GM04504 (cell line): Measurements from ENCODE around the gene HEATR5A.

Experiments
- DNase-seq: peaks from one replicate; pipeline ENCODE4 v3.0.0-alpha.2; 2012; ENCODE audit warnings: low read depth

Gene HEATR5A

DNA sequence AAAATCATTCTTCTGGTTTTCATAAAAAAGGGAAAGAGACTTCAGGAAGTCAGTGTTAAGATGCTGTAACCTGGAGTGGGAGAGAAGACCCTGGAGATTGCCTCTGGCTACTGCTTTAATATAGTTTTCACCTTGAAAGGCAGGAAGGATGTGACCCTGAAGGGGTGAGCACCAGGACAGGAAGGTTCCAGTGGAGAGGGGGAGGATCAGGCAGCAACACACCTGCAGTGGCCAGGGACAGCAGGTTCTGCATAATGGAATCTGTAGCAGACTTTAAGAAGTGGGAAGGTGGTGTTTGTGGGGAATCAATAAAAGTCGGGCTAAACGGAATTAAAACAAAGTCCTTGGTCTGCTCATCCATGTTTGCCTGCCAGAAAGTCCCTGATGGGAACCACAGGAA, 6.3 kb upstream of the HEATR5A start:
- DNase-seq: no peak

- no peak for DNase-seq
These were observed 5.6 kb upstream of the HEATR5A start for GRCh38 chr14:31425905-31426304.

DNA sequence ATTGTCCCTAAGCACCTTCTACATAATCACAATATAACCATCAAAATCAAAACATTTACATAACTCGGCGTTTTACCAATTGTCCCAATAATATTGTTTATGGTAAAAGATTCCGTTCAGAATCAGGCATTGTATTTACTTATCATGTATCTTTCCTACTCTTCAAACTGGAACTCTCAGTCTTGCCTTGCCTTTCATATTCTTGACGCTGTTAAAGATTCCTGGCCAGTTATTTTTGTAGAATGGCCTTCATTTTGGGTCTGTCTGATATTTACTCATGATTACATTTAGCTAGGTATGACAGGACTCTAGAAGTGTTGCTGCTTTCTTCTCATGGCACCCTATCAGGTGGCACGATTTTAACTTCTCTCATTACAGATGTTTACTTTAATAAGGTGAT, 850 bp upstream of the HEATR5A start:
- no peak for DNase-seq

DNA sequence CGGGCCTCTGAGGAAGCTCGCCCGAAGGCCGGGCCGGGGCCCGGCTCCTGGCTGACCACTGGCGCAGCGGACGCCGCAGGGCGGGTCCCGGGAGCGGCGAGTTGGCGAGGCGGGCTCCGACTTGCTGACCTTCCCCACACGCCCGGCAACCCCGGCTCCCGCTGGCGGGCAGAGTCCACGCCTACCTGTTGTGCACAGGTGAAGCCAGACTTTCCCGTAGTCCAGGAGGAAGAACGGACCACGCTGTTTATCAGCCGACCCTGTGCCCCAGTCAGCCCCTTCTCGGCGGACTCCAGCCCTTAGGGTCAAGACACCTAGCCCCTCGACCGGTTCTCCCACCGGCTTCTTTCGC, 407 bp downstream of the HEATR5A start:
- no peak for DNase-seq

DNA sequence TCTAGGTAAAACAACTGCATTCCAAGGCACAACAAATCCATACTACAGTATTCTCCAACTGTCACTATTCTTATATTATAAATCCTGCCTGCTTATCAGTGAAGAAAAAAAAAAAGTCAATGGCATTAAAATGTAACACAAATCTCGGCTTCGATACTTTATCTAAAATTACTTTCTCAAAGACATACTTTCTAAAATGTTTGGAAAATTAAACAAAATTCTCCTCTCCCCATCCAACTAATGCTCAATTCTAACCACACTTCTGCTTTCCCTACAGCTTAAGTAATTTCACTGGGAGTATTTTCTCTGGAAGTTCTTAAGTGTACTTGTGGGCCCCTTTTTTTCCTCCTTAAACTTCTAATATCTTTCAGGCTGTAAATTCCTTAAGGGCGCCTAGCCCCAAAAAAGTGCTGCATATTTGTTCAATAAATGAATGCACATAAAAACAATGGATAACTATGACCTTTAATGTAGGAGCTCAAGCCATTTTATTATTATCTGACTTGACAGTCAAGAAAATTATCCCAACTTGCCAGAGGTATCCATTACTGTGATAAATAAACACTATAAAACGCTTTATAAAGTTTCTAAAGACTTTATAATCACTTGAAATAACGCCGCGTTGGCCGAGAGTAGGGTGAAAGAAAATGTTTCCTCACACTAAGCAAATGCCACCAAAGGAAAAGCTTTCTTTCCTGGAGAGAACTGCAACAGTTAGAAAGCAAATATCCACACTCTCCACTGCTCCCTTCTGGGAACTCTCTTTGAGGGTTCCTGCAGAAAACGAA, 977 bp downstream of the HEATR5A start:
- DNase-seq: no peak

DNA sequence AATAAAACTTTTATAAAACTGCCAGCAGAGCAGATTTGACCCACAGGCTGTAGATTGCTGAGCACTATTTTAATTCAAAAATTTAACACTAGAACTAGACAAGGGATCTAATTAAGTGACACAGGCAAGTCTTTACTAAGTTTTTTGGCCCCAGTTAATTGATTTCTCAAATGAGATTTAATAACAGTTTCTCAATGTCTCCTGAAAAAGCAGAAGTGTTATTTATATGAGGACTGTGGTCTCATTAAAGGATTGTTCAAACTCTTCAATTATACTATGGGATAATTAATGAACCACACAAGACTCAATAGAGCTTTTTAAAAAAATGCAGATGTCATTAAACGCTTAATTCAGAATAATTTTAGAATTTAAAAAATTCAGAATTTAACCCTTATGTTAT, 1.9 kb downstream of the HEATR5A start:
- DNase-seq: no peak

- no peak for DNase-seq
These were observed 6.0 kb downstream of the HEATR5A start for GRCh38 chr14:31414190-31414833.

- DNase-seq: no peak
These were observed 9.1 kb downstream of the HEATR5A start for GRCh38 chr14:31411218-31411727.

GRCh38 chr14:31410048-31410650, 10.2 kb downstream of the HEATR5A start:
- DNase-seq: no peak

GRCh38 chr14:31408421-31408820, 11.9 kb downstream of the HEATR5A start:
- DNase-seq: no peak

DNA sequence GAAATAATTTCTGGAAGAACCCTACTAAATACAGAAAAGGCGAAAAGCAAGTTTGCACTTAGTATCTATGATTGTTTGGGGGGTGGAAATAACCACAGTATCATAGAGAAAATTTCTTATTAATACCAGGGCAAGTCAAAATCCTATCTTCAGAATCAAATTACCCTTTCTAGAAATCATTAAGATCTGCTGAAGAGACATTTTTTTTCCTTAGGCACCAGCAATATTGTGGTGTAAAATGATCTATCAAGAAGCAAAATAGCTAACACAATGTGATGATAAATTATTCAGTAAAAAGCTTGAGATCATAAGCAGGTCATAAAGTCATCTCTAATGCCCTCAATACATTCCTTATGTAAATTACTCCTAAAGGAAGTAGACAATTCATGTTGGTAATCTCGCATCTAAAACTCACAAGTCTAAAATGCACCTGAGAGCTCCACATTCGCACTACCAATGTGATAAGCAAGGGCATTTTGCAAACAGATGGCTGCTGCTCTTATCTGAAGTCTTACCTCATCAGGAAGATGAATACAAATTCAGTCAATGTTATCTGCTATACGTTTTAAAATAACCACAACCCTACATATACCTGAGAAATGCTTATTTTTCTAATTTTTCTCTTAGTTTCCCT, 14.6 kb downstream of the HEATR5A start:
- DNase-seq: no peak

DNA sequence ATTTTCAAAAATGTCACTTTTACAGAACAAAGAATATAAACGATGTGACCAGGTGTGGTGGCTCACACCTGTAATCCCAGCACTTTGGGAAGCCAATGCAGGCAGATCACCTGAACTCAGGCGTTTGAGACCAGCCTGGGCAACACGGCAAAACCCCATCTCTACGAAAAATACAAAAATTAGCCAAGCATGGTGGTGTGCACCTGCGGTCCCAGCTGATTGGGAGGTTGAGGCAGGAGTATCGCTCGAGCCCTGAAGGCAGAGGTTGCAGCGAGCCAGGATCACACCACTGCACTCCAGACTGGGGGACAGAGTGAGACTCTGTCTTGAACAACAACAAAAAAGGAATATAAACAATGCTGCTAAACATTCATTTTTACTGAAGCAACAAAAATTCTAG, 15.2 kb downstream of the HEATR5A start:
- no peak for DNase-seq

DNA sequence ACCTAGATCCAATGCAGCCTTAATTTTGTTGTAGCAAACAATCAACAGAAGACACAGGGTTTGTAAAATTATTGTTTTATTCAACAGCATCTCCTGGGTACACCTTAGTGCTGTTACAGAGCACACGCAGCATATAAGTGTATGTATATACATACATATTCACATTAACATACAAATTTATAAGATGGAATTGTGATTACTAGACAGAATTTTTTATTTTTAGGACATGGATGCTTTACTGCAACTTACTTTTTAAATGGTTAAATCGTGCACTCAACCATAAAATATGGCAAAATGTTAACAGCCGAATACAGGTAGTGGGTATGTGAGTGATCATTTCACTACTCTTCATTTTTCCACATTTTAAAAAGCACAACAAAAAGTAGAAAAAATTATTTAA, 16.6 kb downstream of the HEATR5A start:
- no peak for DNase-seq

- no peak for DNase-seq
These were observed 17.4 kb downstream of the HEATR5A start for GRCh38 chr14:31402764-31403439.

DNA sequence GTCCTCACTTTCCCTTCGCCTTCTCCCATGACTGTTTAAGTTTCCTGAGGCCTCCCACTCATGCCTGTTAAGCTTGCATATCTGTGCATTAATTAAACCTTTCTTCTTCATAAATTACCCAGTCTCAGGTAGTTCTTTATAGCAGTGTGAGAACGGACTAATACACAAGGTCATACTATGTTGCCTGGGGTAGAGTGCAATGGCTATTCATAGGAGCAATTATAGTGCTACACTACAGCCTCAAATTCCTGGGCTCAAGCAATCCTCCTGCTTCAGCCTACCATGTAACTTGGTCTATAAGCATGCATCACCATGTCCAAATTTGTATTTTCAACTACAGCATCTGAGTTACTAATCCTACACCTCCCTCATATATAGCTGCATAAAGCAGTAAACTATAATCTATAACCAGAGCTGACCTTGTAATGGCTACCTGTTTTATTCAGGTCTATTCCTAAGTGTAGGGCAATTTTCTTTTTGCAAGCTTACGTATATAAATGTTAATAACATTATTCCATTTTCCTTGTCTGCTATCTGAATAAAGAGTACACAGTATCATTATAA, 18.9 kb downstream of the HEATR5A start:
- DNase-seq: no peak

DNA sequence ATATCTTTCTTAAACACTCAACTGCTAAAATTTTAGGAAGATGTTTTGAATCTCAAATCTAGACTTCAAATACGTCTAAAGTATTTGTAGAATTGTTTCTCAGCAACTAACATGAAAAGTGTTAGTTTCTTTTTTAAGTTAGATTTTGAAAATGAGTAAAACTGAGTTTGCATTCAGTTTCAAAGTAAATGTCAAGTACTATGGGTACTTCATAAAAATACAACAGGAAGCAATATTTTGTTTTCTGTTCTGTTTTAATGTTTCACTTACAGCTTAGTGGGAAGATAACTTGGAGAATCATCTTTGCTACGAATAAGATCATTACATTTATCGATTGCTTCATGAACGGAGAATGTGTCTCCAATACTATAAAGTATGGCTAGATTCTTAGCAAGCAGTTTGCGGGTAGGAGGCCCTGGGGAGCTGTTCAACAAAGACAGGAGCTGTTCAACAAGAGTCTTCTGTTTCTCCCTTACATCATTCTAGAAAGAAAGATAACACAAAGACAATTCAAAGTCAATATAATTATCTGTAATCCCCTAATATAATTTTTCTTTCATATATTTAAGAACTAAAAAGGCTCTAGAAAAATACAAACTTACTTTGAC, 20.2 kb downstream of the HEATR5A start:
- no peak for DNase-seq

GRCh38 chr14:31395572-31396205, 24.7 kb downstream of the HEATR5A start:
- DNase-seq: no peak

GRCh38 chr14:31395119-31395518, 25.2 kb downstream of the HEATR5A start:
- no peak for DNase-seq

DNA sequence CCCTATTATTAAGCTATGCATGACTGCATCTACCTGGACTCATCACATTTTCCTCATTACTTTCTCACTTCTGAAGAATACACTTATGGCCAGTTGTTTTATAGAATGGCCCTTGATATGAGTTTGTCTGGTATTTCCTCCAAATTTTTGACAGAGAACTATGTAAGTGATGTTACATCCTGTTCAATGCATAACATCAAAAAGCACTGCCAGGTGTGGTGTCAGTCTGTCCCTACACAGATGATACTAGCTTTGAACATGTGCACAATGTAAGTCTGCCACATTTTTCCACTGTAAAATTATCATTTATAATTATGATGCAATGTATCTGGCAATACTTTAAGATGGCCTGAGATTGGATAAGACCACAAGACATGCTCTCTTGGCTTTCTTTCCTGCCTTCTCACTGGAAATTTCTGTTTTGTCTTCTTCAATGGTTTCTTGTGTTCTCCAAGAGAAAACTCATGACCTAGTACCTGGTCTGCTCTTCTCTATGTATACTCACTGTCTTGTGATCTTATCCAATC, 28.3 kb downstream of the HEATR5A start:
- no peak for DNase-seq

DNA sequence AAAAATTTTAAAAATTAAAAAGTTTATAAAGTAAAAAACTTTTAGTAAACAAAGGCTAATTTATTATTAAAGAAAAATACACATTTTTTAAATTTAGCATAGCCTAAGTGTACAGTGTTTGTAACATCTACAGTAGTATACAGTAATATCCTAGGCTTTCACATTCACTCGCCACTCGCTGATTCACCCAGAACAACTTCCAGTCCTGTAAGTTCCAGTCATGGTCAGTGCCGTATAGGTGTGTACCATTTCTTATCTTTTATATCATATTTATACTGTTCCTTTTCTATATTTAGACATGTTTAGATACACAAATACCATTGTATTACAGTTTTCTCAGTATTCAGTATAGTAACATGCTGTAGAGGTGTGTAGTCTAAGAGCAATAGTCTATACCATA, 28.9 kb downstream of the HEATR5A start:
- no peak for DNase-seq

- no peak for DNase-seq
These were observed 30.4 kb downstream of the HEATR5A start for GRCh38 chr14:31389946-31390345.
